Measurements from ENCODE around the gene FERMT3. TPM values are rescaled to one million over a fixed set of nuclear protein-coding genes. Genes with fewer than 3 reads are reported as not detected.

Gene FERMT3
- total and polyA plus RNA-seq, 4 donors = 3.4 to 47.2 (median 9.7) TPM

DNA sequence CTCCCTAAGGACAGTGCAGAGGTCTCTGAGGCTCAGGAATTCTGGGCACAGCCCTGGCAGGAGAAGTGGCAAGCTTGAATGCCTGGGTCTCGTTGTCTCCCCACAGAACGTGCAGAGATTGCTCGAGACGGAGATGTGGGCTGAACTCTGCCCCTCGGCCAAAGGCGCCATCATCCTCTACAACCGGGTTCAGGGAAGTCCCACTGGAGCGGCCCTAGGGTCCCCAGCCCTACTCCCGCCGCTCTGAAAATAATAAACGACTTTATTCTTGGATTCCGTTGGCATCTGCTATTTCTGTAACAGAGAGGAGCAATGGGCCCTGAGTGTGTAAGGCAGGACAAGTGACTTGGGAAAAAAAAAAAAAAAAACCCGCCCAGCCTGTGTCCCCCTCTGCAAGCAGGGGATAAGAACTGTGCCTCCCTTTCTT, 23.2 kb downstream of the FERMT3 start:
- no peaks in the 10 kb centered on the region for H3K9me3 ChIP-seq (ENCODE audit: control insufficient read depth in 4 of 4, low read length in 3 of 4)
- peak overlapping the region; percentile 27 to 80 for H3K9ac ChIP-seq (ENCODE audit: low read depth in 1 of 2, low read length in 2 of 2)
- TF ChIP-seq, protein P1, sequence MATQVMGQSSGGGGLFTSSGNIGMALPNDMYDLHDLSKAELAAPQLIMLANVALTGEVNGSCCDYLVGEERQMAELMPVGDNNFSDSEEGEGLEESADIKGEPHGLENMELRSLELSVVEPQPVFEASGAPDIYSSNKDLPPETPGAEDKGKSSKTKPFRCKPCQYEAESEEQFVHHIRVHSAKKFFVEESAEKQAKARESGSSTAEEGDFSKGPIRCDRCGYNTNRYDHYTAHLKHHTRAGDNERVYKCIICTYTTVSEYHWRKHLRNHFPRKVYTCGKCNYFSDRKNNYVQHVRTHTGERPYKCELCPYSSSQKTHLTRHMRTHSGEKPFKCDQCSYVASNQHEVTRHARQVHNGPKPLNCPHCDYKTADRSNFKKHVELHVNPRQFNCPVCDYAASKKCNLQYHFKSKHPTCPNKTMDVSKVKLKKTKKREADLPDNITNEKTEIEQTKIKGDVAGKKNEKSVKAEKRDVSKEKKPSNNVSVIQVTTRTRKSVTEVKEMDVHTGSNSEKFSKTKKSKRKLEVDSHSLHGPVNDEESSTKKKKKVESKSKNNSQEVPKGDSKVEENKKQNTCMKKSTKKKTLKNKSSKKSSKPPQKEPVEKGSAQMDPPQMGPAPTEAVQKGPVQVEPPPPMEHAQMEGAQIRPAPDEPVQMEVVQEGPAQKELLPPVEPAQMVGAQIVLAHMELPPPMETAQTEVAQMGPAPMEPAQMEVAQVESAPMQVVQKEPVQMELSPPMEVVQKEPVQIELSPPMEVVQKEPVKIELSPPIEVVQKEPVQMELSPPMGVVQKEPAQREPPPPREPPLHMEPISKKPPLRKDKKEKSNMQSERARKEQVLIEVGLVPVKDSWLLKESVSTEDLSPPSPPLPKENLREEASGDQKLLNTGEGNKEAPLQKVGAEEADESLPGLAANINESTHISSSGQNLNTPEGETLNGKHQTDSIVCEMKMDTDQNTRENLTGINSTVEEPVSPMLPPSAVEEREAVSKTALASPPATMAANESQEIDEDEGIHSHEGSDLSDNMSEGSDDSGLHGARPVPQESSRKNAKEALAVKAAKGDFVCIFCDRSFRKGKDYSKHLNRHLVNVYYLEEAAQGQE (IDR thresholded peaks at IDR 0.05) = no peak
- TF ChIP-seq, protein P2, sequence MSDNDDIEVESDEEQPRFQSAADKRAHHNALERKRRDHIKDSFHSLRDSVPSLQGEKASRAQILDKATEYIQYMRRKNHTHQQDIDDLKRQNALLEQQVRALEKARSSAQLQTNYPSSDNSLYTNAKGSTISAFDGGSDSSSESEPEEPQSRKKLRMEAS (IDR thresholded peaks at IDR 0.05) = no peak
- TF ChIP-seq EGR1 (IDR thresholded peaks at IDR 0.05; ENCODE audit: low read depth in 2 of 2) (no peak), NR2F2 (IDR thresholded peaks at IDR 0.05) (no peak), RAD21 (IDR thresholded peaks at IDR 0.05) (no peak), HNF4A (conservative IDR thresholded peaks at IDR 0.05) (no peak), HNF4G (IDR thresholded peaks at IDR 0.05) (no peak)
- TF ChIP-seq, protein P3, sequence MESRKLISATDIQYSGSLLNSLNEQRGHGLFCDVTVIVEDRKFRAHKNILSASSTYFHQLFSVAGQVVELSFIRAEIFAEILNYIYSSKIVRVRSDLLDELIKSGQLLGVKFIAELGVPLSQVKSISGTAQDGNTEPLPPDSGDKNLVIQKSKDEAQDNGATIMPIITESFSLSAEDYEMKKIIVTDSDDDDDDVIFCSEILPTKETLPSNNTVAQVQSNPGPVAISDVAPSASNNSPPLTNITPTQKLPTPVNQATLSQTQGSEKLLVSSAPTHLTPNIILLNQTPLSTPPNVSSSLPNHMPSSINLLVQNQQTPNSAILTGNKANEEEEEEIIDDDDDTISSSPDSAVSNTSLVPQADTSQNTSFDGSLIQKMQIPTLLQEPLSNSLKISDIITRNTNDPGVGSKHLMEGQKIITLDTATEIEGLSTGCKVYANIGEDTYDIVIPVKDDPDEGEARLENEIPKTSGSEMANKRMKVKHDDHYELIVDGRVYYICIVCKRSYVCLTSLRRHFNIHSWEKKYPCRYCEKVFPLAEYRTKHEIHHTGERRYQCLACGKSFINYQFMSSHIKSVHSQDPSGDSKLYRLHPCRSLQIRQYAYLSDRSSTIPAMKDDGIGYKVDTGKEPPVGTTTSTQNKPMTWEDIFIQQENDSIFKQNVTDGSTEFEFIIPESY (IDR thresholded peaks at IDR 0.05) = no peak
- no peaks in the 10 kb centered on the region for H3K27me3 ChIP-seq (ENCODE audit: control insufficient read depth in 4 of 4, insufficient read depth in 4 of 4, low read length in 3 of 4)
- H3K36me3 ChIP-seq (ENCODE audit: control insufficient read depth in 4 of 4, insufficient read depth in 3 of 4, low read depth in 1 of 4, low read length in 3 of 4) = no peaks in the 10 kb centered on the region
- peak overlapping the region; percentile 67 to 79 (median 79) for H3K4me3 ChIP-seq (ENCODE audit: low read depth in 1 of 3, low read length in 3 of 3)
- 48% methylated on average over 13 of the region's 13 CpGs for WGBS
- peaks cover 17 to 53% (median 33%) of the 10 kb centered on the region in 4 donors for H3K4me1 ChIP-seq (ENCODE audit: control insufficient read depth in 4 of 4, insufficient read depth in 4 of 4, low read length in 3 of 4)
- no peak for DNase-seq (ENCODE audit: low spot score)
- H3K27ac ChIP-seq (ENCODE audit: low read depth in 1 of 2, low read length in 2 of 2) = peak overlapping the region; percentile 88 to 92

DNA sequence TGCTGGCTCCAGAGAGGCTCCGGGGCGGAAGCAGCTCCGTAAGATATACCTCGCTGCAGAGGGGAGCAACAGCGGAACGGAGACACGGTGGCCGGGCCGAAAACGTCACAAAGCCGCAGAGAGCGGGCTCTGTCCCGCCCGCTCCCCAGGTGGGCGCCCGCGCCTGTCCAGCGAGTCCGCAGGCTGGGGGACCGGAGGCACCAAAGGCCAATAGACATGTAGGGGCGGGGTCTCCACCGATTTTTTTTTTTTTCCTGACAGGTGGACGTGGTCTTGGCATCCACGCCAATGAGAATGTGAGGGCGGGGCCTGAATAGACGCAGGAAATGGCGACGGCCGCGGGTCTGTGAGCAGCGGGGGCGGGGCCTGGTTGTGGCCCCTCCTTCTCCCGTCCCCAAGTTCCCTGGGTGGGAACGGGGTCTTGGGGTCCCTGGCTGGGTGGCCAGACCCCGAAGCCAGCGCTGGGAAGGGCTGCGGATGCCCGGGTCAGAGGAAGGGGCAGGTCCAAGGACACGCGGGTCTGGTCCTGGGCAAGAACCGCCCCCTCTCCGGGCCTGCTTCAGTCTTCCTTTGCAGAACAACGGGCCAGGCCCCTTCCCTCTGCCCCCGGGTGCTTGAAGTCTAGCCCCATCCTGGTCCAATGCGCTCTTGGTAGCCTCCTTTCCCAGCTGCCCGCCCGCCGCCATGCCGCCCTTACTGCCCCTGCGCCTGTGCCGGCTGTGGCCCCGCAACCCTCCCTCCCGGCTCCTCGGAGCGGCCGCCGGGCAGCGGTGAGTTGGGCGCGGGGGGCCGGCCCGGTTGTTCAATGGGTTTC, 23.9 kb downstream of the FERMT3 start, which contains the start of gene DNAJC4:
Gene DNAJC4 (plus strand): TSS at position 378 of the 814 bp plus-strand sequence. CDS start 307 bp downstream, at position 685.
- H3K4me3 ChIP-seq (ENCODE audit: low read depth in 1 of 3, low read length in 3 of 3) = peak within 1 kb of the TSS; percentile 67 to 79 (median 79)
- H3K4me1 ChIP-seq (ENCODE audit: control insufficient read depth in 4 of 4, insufficient read depth in 4 of 4, low read length in 3 of 4) = peaks cover 18 to 51% (median 33%) of the 10 kb centered on the region in 4 donors
- H3K9me3 ChIP-seq (ENCODE audit: control insufficient read depth in 4 of 4, low read length in 3 of 4) = no peaks in the 10 kb centered on the region
- H3K27ac ChIP-seq (ENCODE audit: low read depth in 1 of 2, low read length in 2 of 2) = peak within 1 kb of the TSS; percentile 88 to 92
- H3K36me3 ChIP-seq (ENCODE audit: control insufficient read depth in 4 of 4, insufficient read depth in 3 of 4, low read depth in 1 of 4, low read length in 3 of 4) = no peaks in the 10 kb centered on the region
- under 1% methylated on average over 62 of the region's 62 CpGs for WGBS
- peak; percentile 90 for DNase-seq (ENCODE audit: low spot score)
- H3K9ac ChIP-seq (ENCODE audit: low read depth in 1 of 2, low read length in 2 of 2) = peak within 1 kb of the TSS; percentile 51 to 80
- H3K27me3 ChIP-seq (ENCODE audit: control insufficient read depth in 4 of 4, insufficient read depth in 4 of 4, low read length in 3 of 4) = no peaks in the 10 kb centered on the region
- no peak for TF ChIP-seq JUND (IDR thresholded peaks at IDR 0.05)
- peak; percentile 69 for TF ChIP-seq SP1 (IDR thresholded peaks at IDR 0.05)
- TF ChIP-seq, protein P1 (IDR thresholded peaks at IDR 0.05) = peak; percentile 15
- no peak for TF ChIP-seq HNF4G (IDR thresholded peaks at IDR 0.05)
- peak in 1 of 2 donors; percentile 22 for TF ChIP-seq RAD21 (IDR thresholded peaks at IDR 0.05)
- TF ChIP-seq NR2F2 (IDR thresholded peaks at IDR 0.05) = no peak
- TF ChIP-seq EGR1 (IDR thresholded peaks at IDR 0.05; ENCODE audit: low read depth in 2 of 2) = no peak
- no peak for TF ChIP-seq FOXA2 (IDR thresholded peaks at IDR 0.05)
- TF ChIP-seq, protein P4, sequence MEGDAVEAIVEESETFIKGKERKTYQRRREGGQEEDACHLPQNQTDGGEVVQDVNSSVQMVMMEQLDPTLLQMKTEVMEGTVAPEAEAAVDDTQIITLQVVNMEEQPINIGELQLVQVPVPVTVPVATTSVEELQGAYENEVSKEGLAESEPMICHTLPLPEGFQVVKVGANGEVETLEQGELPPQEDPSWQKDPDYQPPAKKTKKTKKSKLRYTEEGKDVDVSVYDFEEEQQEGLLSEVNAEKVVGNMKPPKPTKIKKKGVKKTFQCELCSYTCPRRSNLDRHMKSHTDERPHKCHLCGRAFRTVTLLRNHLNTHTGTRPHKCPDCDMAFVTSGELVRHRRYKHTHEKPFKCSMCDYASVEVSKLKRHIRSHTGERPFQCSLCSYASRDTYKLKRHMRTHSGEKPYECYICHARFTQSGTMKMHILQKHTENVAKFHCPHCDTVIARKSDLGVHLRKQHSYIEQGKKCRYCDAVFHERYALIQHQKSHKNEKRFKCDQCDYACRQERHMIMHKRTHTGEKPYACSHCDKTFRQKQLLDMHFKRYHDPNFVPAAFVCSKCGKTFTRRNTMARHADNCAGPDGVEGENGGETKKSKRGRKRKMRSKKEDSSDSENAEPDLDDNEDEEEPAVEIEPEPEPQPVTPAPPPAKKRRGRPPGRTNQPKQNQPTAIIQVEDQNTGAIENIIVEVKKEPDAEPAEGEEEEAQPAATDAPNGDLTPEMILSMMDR (IDR thresholded peaks at IDR 0.05; ENCODE audit: low read depth, low read length, missing input control) = no peak
- peak; percentile 20 to 23 for TF ChIP-seq RXRA (IDR thresholded peaks at IDR 0.05)
- TF ChIP-seq FOXA1 (IDR thresholded peaks at IDR 0.05) = peak; percentile 18
- TF ChIP-seq, protein P2 (IDR thresholded peaks at IDR 0.05) = no peak
- TF ChIP-seq YY1 (IDR thresholded peaks at IDR 0.05) = peak; percentile 95
- TF ChIP-seq, protein P5, sequence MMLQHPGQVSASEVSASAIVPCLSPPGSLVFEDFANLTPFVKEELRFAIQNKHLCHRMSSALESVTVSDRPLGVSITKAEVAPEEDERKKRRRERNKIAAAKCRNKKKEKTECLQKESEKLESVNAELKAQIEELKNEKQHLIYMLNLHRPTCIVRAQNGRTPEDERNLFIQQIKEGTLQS (IDR thresholded peaks at IDR 0.05) = no peak
- peak in 1 of 2 donors; percentile 75 for TF ChIP-seq GABPA (IDR thresholded peaks at IDR 0.05 in 1 of 2, conservative IDR thresholded peaks at IDR 0.05 in 1 of 2)
- TF ChIP-seq HNF4A (conservative IDR thresholded peaks at IDR 0.05) = peak; percentile 9 to 19
